Stimulated activated CD4-positive, alpha-beta T cell treated with anti-CD3 and anti-CD28 coated beads, Interleukin-15, amount 100 ng/mL, for 24 hours (primary cell): Measurements from ENCODE around the gene RMND5A.

Experiments used
- DNase-seq: peaks from one replicate; pipeline ENCODE4 v3.0.0-alpha.2; 2020

Gene RMND5A

GRCh38 chr2:86769838-86770237, 49.7 kb downstream of the RMND5A start:
- DNase-seq: no peak

GRCh38 chr2:86770816-86771301, 50.8 kb downstream of the RMND5A start:
- no peak for DNase-seq

- no peak for DNase-seq
Observed at GRCh38 chr2:86772611-86773010, 52.5 kb downstream of the RMND5A start.

GRCh38 chr2:86774862-86775261, 54.8 kb downstream of the RMND5A start:
- DNase-seq: no peak

- DNase-seq: no peak
Observed at GRCh38 chr2:86775338-86775737, 55.2 kb downstream of the RMND5A start.

GRCh38 chr2:86776532-86776931, 56.4 kb downstream of the RMND5A start:
- no peak for DNase-seq

- DNase-seq: no peak
Observed at GRCh38 chr2:86778957-86779356, 58.9 kb downstream of the RMND5A start.

GRCh38 chr2:86779971-86780370, 59.9 kb downstream of the RMND5A start:
- no peak for DNase-seq

GRCh38 chr2:86781363-86781762, 61.3 kb downstream of the RMND5A start:
- no peak for DNase-seq

- no peak for DNase-seq
Observed at GRCh38 chr2:86782748-86783147, 62.7 kb downstream of the RMND5A start.

GRCh38 chr2:86783615-86784339, 63.7 kb downstream of the RMND5A start:
- no peak for DNase-seq

GRCh38 chr2:86785456-86785855, 65.4 kb downstream of the RMND5A start:
- no peak for DNase-seq

GRCh38 chr2:86786001-86786536, 66.0 kb downstream of the RMND5A start:
- DNase-seq: no peak

- no peak for DNase-seq
Observed at GRCh38 chr2:86787736-86788135, 67.6 kb downstream of the RMND5A start.

GRCh38 chr2:86788165-86788564, 68.1 kb downstream of the RMND5A start:
- no peak for DNase-seq

GRCh38 chr2:86788881-86789686, 69.0 kb downstream of the RMND5A start:
- peak; percentile 23 for DNase-seq

- DNase-seq: no peak
Observed at GRCh38 chr2:86789687-86790133, 69.6 kb downstream of the RMND5A start.

GRCh38 chr2:86790134-86790675, 70.1 kb downstream of the RMND5A start:
- DNase-seq: peak; percentile 18

- peak; percentile 54 for DNase-seq
Observed at GRCh38 chr2:86790676-86791572, 70.8 kb downstream of the RMND5A start, which contains the start of gene CD8A. Gene CD8A, minus strand, starts transcription at chr2:86790913. Its CDS starts 88 bp downstream, at chr2:86790825.

GRCh38 chr2:86791573-86791972, 71.5 kb downstream of the RMND5A start:
- DNase-seq: no peak

GRCh38 chr2:86793752-86794151, 73.7 kb downstream of the RMND5A start:
- no peak for DNase-seq

- no peak for DNase-seq
Observed at GRCh38 chr2:86794861-86795260, 74.8 kb downstream of the RMND5A start.
